Measurements from ENCODE around the gene ZFPL1.

DNA sequence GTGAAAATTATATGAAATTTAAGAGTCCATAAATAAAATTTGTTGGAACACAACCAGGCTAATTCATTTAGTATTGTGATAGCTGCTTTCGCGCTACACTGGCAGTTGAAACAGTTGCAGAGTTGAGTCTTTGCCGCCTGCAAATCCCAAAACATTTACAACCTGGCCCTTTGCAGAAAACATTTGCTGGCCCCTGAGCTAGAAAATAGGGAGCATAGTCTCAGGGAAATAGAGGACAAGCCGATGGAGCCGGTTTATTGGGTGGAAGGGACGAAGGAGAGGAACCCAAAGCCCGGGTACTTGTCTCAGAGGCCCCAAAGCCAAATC lies 43.5 kb upstream of the ZFPL1 start:
- TF ChIP-seq POLR2A (IDR thresholded peaks at IDR 0.05): no peak
- TF ChIP-seq, protein P1, sequence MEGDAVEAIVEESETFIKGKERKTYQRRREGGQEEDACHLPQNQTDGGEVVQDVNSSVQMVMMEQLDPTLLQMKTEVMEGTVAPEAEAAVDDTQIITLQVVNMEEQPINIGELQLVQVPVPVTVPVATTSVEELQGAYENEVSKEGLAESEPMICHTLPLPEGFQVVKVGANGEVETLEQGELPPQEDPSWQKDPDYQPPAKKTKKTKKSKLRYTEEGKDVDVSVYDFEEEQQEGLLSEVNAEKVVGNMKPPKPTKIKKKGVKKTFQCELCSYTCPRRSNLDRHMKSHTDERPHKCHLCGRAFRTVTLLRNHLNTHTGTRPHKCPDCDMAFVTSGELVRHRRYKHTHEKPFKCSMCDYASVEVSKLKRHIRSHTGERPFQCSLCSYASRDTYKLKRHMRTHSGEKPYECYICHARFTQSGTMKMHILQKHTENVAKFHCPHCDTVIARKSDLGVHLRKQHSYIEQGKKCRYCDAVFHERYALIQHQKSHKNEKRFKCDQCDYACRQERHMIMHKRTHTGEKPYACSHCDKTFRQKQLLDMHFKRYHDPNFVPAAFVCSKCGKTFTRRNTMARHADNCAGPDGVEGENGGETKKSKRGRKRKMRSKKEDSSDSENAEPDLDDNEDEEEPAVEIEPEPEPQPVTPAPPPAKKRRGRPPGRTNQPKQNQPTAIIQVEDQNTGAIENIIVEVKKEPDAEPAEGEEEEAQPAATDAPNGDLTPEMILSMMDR (IDR thresholded peaks at IDR 0.05): no peak
